GM10248 (cell line): Measurements from ENCODE around the gene MED22.
A peak's percentile ranks its signal among the peaks of the same experiment; 100 is the strongest.

Experiments
- CTCF ChIA-PET: fragments of 300-600 bp; sonication (Branson Sonifier 250); formaldehyde crosslinking; extraction: SDS; loops from one replicate; lab custom pipeline; 2021; ENCODE audit warnings: antibody characterized with exemption; lab: Yijun Ruan, JAX
- POLR2A ChIA-PET: fragments of 350-650 bp; sonication (Branson Sonifier 250); formaldehyde crosslinking; extraction: SDS; loops from one replicate; lab custom pipeline; 2020; ENCODE audit warnings: antibody characterized with exemption; lab: Yijun Ruan, JAX
- DNase-seq: peaks from one replicate; pipeline ENCODE4 v3.0.0; 2012; ENCODE audit errors: extremely low spot score
- TF ChIP-seq, protein P1 (sequence below): IDR thresholded peaks from 2 replicates; pipeline ENCODE4 v1.5.1; 2012; ENCODE audit warnings: mild to moderate bottlenecking, low read depth; ENCODE audit errors: extremely low read depth, missing control alignments, control extremely low read depth

MED22 gene

DNA sequence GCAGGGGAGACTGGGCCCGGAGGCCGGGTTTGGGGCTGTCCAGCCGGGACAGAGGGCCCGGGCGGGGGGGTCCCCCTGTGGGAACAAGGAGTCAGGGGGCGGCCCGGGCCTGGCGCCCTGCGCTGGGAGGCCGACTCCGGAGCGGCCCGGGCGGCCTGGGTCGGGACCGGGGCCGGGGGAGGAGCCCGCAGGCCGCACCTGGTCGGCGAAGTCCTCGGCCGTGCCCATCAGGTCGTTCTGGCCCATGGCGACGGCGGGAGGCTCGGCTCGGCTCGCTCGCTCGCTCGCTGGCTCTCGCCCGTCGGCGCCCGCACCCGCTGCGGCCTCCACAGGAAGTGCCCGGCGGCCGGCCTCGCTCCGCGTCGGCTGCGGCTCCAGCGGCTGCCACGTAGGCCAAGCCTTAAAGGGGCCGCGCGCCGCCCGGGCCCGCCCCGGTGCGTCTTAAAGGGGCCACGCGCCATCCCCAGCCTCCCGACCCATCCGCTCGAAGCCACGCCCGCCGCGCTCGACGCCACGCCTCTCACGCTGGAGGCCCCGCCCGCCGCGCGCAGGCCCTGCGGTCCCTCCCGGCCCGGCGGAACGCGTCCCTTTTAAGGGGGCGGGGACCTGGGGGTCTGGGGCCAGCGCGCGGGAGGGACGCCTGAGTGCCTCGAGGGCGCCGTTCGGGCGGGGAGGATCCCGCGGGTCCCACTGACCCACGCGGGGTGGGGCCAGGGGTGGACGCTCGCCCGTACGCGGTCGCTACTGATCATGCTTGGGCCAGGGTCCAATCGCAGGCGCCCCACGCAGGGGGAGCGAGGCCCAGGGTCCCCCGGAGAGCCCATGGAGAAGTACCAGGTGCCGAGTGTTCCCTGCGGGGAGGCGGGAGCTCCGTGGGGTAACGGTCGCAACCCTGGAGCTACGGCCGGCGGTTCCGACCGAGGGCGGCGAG is 28.1 kb upstream of the MED22 start, which contains the start of the genes STKLD1 and SURF4:
STKLD1 (plus strand) TSS at position 643 of the 931 bp plus-strand sequence; CDS start at position 751, 108 bp downstream.
SURF4 (minus strand) TSS at position 337 of the 931 bp plus-strand sequence; CDS start at position 246, 91 bp downstream.
- ChIA-PET CTCF (interaction anchor here (0.9 to 1.6 kb wide), 5 partner anchors 13 to 110 kb away, joined by 3 to 5 read pairs (median 3); no protein-coding TSS in a partner anchor), POLR2A (interaction anchor here (1.1 to 2.5 kb wide), 3 partner anchors 13 to 28 kb away, joined by 3 to 10 read pairs (median 4); partner anchors contain the start of genes MED22 and RPL7A)
- TF ChIP-seq, protein P1, sequence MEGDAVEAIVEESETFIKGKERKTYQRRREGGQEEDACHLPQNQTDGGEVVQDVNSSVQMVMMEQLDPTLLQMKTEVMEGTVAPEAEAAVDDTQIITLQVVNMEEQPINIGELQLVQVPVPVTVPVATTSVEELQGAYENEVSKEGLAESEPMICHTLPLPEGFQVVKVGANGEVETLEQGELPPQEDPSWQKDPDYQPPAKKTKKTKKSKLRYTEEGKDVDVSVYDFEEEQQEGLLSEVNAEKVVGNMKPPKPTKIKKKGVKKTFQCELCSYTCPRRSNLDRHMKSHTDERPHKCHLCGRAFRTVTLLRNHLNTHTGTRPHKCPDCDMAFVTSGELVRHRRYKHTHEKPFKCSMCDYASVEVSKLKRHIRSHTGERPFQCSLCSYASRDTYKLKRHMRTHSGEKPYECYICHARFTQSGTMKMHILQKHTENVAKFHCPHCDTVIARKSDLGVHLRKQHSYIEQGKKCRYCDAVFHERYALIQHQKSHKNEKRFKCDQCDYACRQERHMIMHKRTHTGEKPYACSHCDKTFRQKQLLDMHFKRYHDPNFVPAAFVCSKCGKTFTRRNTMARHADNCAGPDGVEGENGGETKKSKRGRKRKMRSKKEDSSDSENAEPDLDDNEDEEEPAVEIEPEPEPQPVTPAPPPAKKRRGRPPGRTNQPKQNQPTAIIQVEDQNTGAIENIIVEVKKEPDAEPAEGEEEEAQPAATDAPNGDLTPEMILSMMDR, result no peak
- peak; percentile 100 for DNase-seq

- ChIA-PET CTCF (interaction anchor here (1.1 to 4.8 kb wide), 3 partner anchors 12 to 111 kb away, joined by 3 to 22 read pairs (median 5); no protein-coding TSS in a partner anchor), POLR2A (interaction anchor here (1.2 to 2.5 kb wide), 3 partner anchors 12 to 45 kb away, joined by 3 to 10 read pairs (median 3); partner anchors contain the start of genes MED22 and RPL7A)
- DNase-seq, result peak; percentile 39
- TF ChIP-seq, protein P1, result peak; percentile 38
Observed at GRCh38 chr9:133375116-133375723, 27.3 kb upstream of the MED22 start.

DNA sequence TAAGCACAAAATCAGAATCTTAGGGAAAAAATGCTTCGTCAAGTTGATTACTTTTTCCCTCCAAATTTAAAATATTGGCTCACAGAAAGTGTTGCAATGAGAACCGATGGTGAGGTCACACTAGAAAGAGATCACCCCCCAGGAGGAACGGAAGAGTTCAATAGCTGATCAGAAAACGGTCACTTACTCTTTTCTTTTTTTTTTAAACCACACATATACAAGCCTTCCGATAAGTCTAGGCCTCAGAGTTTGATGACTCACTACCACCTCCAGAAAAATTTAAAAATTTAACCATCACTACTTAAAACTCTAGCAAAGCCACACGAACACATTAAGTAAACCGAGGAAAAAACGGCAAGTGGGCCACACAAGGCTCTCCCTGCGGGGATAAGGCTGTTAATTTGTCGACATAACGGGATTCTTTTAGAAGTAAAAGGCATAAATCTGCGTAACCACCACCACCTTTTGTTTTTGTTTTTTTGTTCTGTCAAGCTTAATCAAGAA is 26.7 kb upstream of the MED22 start:
- TF ChIP-seq, protein P1, result no peak
- ChIA-PET CTCF (interaction anchor here (1.1 to 4.8 kb wide), 3 partner anchors 12 to 112 kb away, joined by 3 to 22 read pairs (median 5); no protein-coding TSS in a partner anchor), POLR2A (interaction anchor here (1.2 to 2.5 kb wide), 3 partner anchors 11 to 45 kb away, joined by 3 to 10 read pairs (median 3); partner anchors contain the start of genes MED22 and RPL7A)
- no peak for DNase-seq

GRCh38 chr9:133372144-133372543 is 24.2 kb upstream of the MED22 start:
- no peak for DNase-seq
- POLR2A ChIA-PET, result interaction anchor here (1.2 to 3.5 kb wide), 5 partner anchors 9 to 32 kb away, joined by 3 to 21 read pairs (median 7); partner anchors contain the start of genes MED22, RPL7A, SURF1 and SURF2
- CTCF ChIA-PET, result interaction anchor here (0.7 to 4.8 kb wide), 9 partner anchors 9 to 228 kb away, joined by 3 to 22 read pairs (median 5); partner anchors contain the start of genes SURF1 and SURF2
- TF ChIP-seq, protein P1, result no peak

- ChIA-PET POLR2A (interaction anchor here (1.2 to 3.5 kb wide), 6 partner anchors 8 to 88 kb away, joined by 5 to 21 read pairs (median 7); partner anchors contain the start of genes CACFD1, MED22, RPL7A and SURF1), CTCF (interaction anchor here (0.7 to 4.8 kb wide), 13 partner anchors 8 to 227 kb away, joined by 3 to 22 read pairs (median 4); partner anchors contain the start of genes SLC2A6, SURF1 and SURF2)
- DNase-seq, result no peak
- TF ChIP-seq, protein P1, result peak; percentile 33
Observed at GRCh38 chr9:133371261-133371711, 23.4 kb upstream of the MED22 start.
